BJ (cell line): ENCODE results near the gene MRPL10. TPM values are rescaled to one million over a fixed set of nuclear protein-coding genes. Genes with fewer than 3 reads are reported as not detected.

Source experiments
- CTCF ChIA-PET: fragments of 350-600 bp; formaldehyde crosslinking; extraction: SDS; loops from one replicate; lab custom pipeline; 2021; ENCODE audit warnings: antibody characterized with exemption, inconsistent platforms; lab: Yijun Ruan, JAX
- POLR2A ChIA-PET: fragments of 300-600 bp; sonication (Branson Sonifier 250); formaldehyde crosslinking; extraction: SDS; loops from one replicate; lab custom pipeline; 2021; ENCODE audit warnings: antibody characterized with exemption; lab: Charles Lee
- DNase-seq: peaks from one replicate; pipeline ENCODE4 v3.0.0-alpha.2; 2011; ENCODE audit warnings: low read depth
- H3K27me3 ChIP-seq: 2 replicates; pipeline ENCODE4 v1.6.0; 2011; ENCODE audit warnings: low read length; ENCODE audit not compliant: control insufficient read depth, insufficient read depth
- H3K36me3 ChIP-seq: 2 replicates; pipeline ENCODE4 v1.5.1; 2011; ENCODE audit warnings: low read length; ENCODE audit not compliant: control insufficient read depth, insufficient read depth
- H3K4me3 ChIP-seq: 2 replicates; pipeline ENCODE4 v1.5.1; 2011; ENCODE audit warnings: low read depth, mild to moderate bottlenecking, control low read depth, low read length
- CTCF ChIP-seq: IDR thresholded peaks from 2 replicates; pipeline ENCODE4 v1.5.1; 2011; ENCODE audit warnings: low read depth, mild to moderate bottlenecking, control low read depth, inconsistent platforms, low read length, moderate library complexity; ENCODE audit not compliant: insufficient read depth
- polyA minus RNA-seq: library from RNA; depleted of rRNA, polyadenylated mRNA; stranded (reverse); fragments of >200 nt; gene quantifications from 2 replicates; pipeline ENCODE4 v1.2.3, GENCODE V29; 2011; rRNA and poly(A)+ RNA removed
- polyA plus RNA-seq: library from polyadenylated mRNA; depleted of rRNA; stranded (reverse); fragments of >200 nt; gene quantifications from 2 replicates; pipeline ENCODE4 v1.2.3, GENCODE V29; 2011; rRNA removed

Gene MRPL10
- polyA plus RNA-seq, result 49.1 and 59.2 TPM in 2 replicates
- 48.8 and 77.2 TPM in 2 replicates for polyA minus RNA-seq

- Histone ChIP-seq H3K27me3 (no peaks in the 10 kb centered on the region), H3K4me3 (peak within 1 kb of the TSS; percentile 72), H3K36me3 (peaks cover 10% of the 10 kb centered on the region)
- TF ChIP-seq CTCF, result peak; percentile 53
- ChIA-PET POLR2A (interaction anchor here (0.6 kb wide), 3 partner anchors 8 to 130 kb away, joined by 3 to 4 read pairs (median 3); partner anchors contain the start of gene OSBPL7), CTCF (interaction anchor here (0.8 to 3.0 kb wide), 7 partner anchors 9 to 159 kb away, joined by 3 to 17 read pairs (median 4); partner anchors contain the start of genes OSBPL7 and SCRN2)
- peak; percentile 66 for DNase-seq
These were observed at the start of gene MRPL10, which contains the start of gene LRRC46 for GRCh38 chr17:47831003-47831933. MRPL10 (minus strand) TSS chr17:47831541; CDS start chr17:47831511, 30 bp downstream. LRRC46 (plus strand) TSS chr17:47831670; CDS start chr17:47831990, 320 bp downstream.

- ChIA-PET CTCF (interaction anchor here (0.6 to 17.5 kb wide), 4 partner anchors 9 to 725 kb away, joined by 3 to 875 read pairs (median 3); partner anchors contain the start of genes SCRN2 and SP6), POLR2A (no interaction called here)
- no peak for DNase-seq
These were observed 48.6 kb upstream of the MRPL10 start for GRCh38 chr17:47879776-47880454.

GRCh38 chr17:47879028-47879585 is 47.8 kb upstream of the MRPL10 start:
- DNase-seq, result no peak
- POLR2A ChIA-PET, result interaction anchor here (0.6 kb wide), 1 partner anchor 55 kb away, joined by 5 read pairs; no protein-coding TSS in a partner anchor

More at GRCh38 chr17:47879776-47880454, 48.6 kb upstream of the MRPL10 start:
- TF ChIP-seq CTCF, result no peak
- H3K27me3 ChIP-seq, result no peaks in the 10 kb centered on the region
- no peak overlapping the region for H3K4me3 ChIP-seq
- H3K36me3 ChIP-seq, result no peaks in the 10 kb centered on the region

More at GRCh38 chr17:47879028-47879585, 47.8 kb upstream of the MRPL10 start:
- H3K36me3 ChIP-seq, result no peaks in the 10 kb centered on the region
- CTCF ChIA-PET, result interaction anchor here (0.6 to 17.5 kb wide), 4 partner anchors 9 to 35 kb away, joined by 3 to 875 read pairs (median 3); partner anchors contain the start of genes SCRN2 and SP6
- no peaks in the 10 kb centered on the region for H3K27me3 ChIP-seq
- no peak overlapping the region for H3K4me3 ChIP-seq
- no peak for TF ChIP-seq CTCF
